Measurements from ENCODE around the gene TJAP1. TPM values are rescaled to one million over a fixed set of nuclear protein-coding genes. Genes with fewer than 3 reads are reported as not detected.

The TJAP1 gene
- total RNA-seq, 1 donor from 2014 or later = 31.2 TPM

GRCh38 chr6:43468240-43468639 lies 9.1 kb upstream of the TJAP1 start:
- DNase-seq (no peak), ATAC-seq (no peak)
- Histone ChIP-seq H3K4me1 (no peaks in the 10 kb centered on the region), H3K4me3 (no peak overlapping the region), H3K27me3 (peaks cover 21% of the 10 kb centered on the region), H3K27ac (no peak overlapping the region), H3K36me3 (no peaks in the 10 kb centered on the region), H3K9me3 (no peaks in the 10 kb centered on the region)
- intact Hi-C loops (cut with DNase I) = no loop called here
- TF ChIP-seq CTCF (IDR thresholded peaks at IDR 0.05) = no peak

- no peaks in the 10 kb centered on the region for H3K36me3 ChIP-seq
- DNase-seq (no peak), ATAC-seq (no peak)
- peaks cover 14% of the 10 kb centered on the region for H3K27me3 ChIP-seq
- H3K4me1 ChIP-seq = no peaks in the 10 kb centered on the region
- no peak for TF ChIP-seq CTCF (IDR thresholded peaks at IDR 0.05)
- H3K4me3 ChIP-seq = no peak overlapping the region
- H3K9me3 ChIP-seq = no peaks in the 10 kb centered on the region
- intact Hi-C loops (cut with DNase I) = no loop called here
- no peak overlapping the region for H3K27ac ChIP-seq
Measured at GRCh38 chr6:43468748-43469681, 8.4 kb upstream of the TJAP1 start.

GRCh38 chr6:43469947-43470346 lies 7.4 kb upstream of the TJAP1 start:
- Histone ChIP-seq H3K4me3 (no peak overlapping the region), H3K36me3 (no peaks in the 10 kb centered on the region), H3K27ac (no peak overlapping the region), H3K27me3 (peaks cover 14% of the 10 kb centered on the region), H3K9me3 (no peaks in the 10 kb centered on the region), H3K4me1 (no peaks in the 10 kb centered on the region)
- no peak for TF ChIP-seq CTCF (IDR thresholded peaks at IDR 0.05)
- intact Hi-C loops (cut with DNase I) = no loop called here
- DNase-seq = no peak
- no peak for ATAC-seq

GRCh38 chr6:43471399-43471798 lies 6.0 kb upstream of the TJAP1 start:
- Histone ChIP-seq H3K4me1 (no peaks in the 10 kb centered on the region), H3K27ac (no peak overlapping the region), H3K9me3 (no peaks in the 10 kb centered on the region), H3K4me3 (no peak overlapping the region), H3K36me3 (no peaks in the 10 kb centered on the region), H3K27me3 (peaks cover 9% of the 10 kb centered on the region)
- ATAC-seq (no peak), DNase-seq (no peak)
- intact Hi-C loops (cut with DNase I) = no loop called here
- no peak for TF ChIP-seq CTCF (IDR thresholded peaks at IDR 0.05)

- TF ChIP-seq CTCF (IDR thresholded peaks at IDR 0.05) = no peak
- H3K36me3 ChIP-seq = no peaks in the 10 kb centered on the region
- H3K27ac ChIP-seq = no peak overlapping the region
- H3K9me3 ChIP-seq = no peaks in the 10 kb centered on the region
- H3K4me1 ChIP-seq = no peaks in the 10 kb centered on the region
- intact Hi-C loops (cut with DNase I) = no loop called here
- ATAC-seq (no peak), DNase-seq (no peak)
- peaks cover 9% of the 10 kb centered on the region for H3K27me3 ChIP-seq
- no peak overlapping the region for H3K4me3 ChIP-seq
Measured at GRCh38 chr6:43472515-43472914, 4.9 kb upstream of the TJAP1 start.

Measured in upper lobe of right lung (tissue), 1 donor.